AG08396 (cell line): ENCODE data around the gene TTF2.
A peak's percentile ranks its signal among the peaks of the same experiment; 100 is the strongest.
"Not testable (repeated sequence)": the region's sequence is repeated elsewhere in the genome, so short reads cannot be mapped to it uniquely, and the experiment has no call there.

Experiments used
- DNase-seq: peaks from one replicate; pipeline ENCODE4 v3.0.0; 2012; ENCODE audit warnings: low spot score, mixed read lengths

Gene TTF2

GRCh38 chr1:117121589-117122329, 61.6 kb downstream of the TTF2 start, which contains the start of gene TRIM45:
Gene TRIM45, minus strand, starts transcription at chr1:117121749. Its CDS starts 548 bp downstream, at chr1:117121201.
- DNase-seq = peak; percentile 94

GRCh38 chr1:117122330-117123025, 62.4 kb downstream of the TTF2 start:
- no peak for DNase-seq

GRCh38 chr1:117123274-117123673, 63.1 kb downstream of the TTF2 start:
- no peak for DNase-seq

- no peak for DNase-seq
Measured at GRCh38 chr1:117124661-117125060, 64.5 kb downstream of the TTF2 start.

GRCh38 chr1:117127795-117128194, 67.7 kb downstream of the TTF2 start:
- no peak for DNase-seq

GRCh38 chr1:117128323-117129079, 68.4 kb downstream of the TTF2 start:
- DNase-seq = peak; percentile 37

- no peak for DNase-seq
Measured at GRCh38 chr1:117130526-117130925, 70.4 kb downstream of the TTF2 start.

GRCh38 chr1:117135329-117135728, 75.2 kb downstream of the TTF2 start:
- no peak for DNase-seq

GRCh38 chr1:117136749-117137148, 76.6 kb downstream of the TTF2 start:
- no peak for DNase-seq

- no peak for DNase-seq
Measured at GRCh38 chr1:117137281-117137855, 77.2 kb downstream of the TTF2 start.

GRCh38 chr1:117138106-117138505, 78.0 kb downstream of the TTF2 start:
- DNase-seq = no peak

- no peak for DNase-seq
Measured at GRCh38 chr1:117138561-117138960, 78.4 kb downstream of the TTF2 start.

- no peak for DNase-seq
Measured at GRCh38 chr1:117142200-117142599, 82.1 kb downstream of the TTF2 start.

GRCh38 chr1:117143172-117143571, 83.0 kb downstream of the TTF2 start:
- DNase-seq = no peak

GRCh38 chr1:117143871-117144270, 83.7 kb downstream of the TTF2 start:
- DNase-seq = no peak

- DNase-seq = no peak
Measured at GRCh38 chr1:117146072-117146471, 85.9 kb downstream of the TTF2 start.

- peak; percentile 57 for DNase-seq
Measured at GRCh38 chr1:117146575-117147340, 86.6 kb downstream of the TTF2 start.

GRCh38 chr1:117147341-117147831, 87.3 kb downstream of the TTF2 start:
- DNase-seq = no peak

GRCh38 chr1:117147856-117148588, 87.9 kb downstream of the TTF2 start:
- no peak for DNase-seq

GRCh38 chr1:117150316-117150715, 90.2 kb downstream of the TTF2 start:
- DNase-seq = no peak

GRCh38 chr1:117151305-117151704, 91.2 kb downstream of the TTF2 start:
- not testable (repeated sequence) for DNase-seq
